ENCODE data around the gene HLA-E.

GRCh38 chr6:30462482-30462881, 26.8 kb upstream of the HLA-E start:
- TF ChIP-seq ZNF562 (CRISPR knock-in tag; IDR thresholded peaks at IDR 0.05; ENCODE audit: borderline replicate concordance) (no peak), KAT7 (CRISPR knock-in tag; IDR thresholded peaks at IDR 0.05; ENCODE audit: borderline replicate concordance) (no peak), ZFP36 (IDR thresholded peaks at IDR 0.05; ENCODE audit: borderline replicate concordance, low read depth, low read length, partially characterized antibody) (no peak), CTCF (CRISPR knock-in tag; IDR thresholded peaks at IDR 0.05) (no peak), ZNF124 (CRISPR knock-in tag; IDR thresholded peaks at IDR 0.05) (no peak), SIN3A (IDR thresholded peaks at IDR 0.05; ENCODE audit: borderline replicate concordance, low read depth, low read length) (no peak), HNRNPLL (IDR thresholded peaks at IDR 0.05; ENCODE audit: low read depth, low read length, poor library complexity, severe bottlenecking) (no peak)
